Activated CD4-positive, alpha-beta T cell treated with anti-CD3 and anti-CD28 coated beads, Interleukin-2, amount 50 U/mL, for 24 hours (primary cell): ENCODE measurements around the gene SLC38A3.

Experiments
- DNase-seq, 2 donors: peaks; one replicate each; pipeline ENCODE4 v3.0.0-alpha.2; 2020; ENCODE audit warnings: low read depth in 1 of 2, low spot score in 1 of 2

The SLC38A3 gene

DNA sequence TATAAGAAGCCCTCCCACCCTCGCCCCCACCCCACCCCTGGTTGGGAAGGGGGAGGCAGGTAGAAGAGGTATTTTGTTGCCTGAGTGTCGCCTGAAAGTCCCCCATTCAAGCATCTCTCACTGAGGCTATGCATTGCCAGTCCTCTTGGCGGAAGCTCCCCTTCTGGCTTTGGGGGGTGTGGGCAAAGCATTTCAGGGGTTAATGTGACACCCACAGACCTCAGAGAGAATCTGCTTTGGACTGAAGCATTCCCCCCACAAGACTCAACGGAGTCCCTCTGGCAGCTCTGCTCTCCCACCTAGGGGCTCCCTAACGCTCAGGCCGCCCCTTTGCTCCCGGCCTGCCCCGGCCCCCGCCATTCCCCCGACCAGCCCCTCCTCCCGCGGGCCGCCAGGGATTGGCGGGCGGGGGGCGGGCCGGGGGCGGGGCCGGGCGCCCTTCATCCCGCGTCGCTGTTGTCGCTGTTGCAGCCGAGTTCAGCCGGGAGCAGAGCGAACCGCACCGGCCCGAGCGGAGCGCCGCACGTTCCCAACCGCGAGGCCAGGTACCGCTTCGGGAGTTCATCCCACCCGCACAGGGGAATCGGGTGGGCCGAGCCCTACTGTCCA is at the start of gene SLC38A3:
Gene SLC38A3, plus strand, starts transcription at position 468 of the 609 bp plus-strand sequence. CDS start 8,929 bp downstream, outside the sequence.
- DNase-seq: no peak

DNA sequence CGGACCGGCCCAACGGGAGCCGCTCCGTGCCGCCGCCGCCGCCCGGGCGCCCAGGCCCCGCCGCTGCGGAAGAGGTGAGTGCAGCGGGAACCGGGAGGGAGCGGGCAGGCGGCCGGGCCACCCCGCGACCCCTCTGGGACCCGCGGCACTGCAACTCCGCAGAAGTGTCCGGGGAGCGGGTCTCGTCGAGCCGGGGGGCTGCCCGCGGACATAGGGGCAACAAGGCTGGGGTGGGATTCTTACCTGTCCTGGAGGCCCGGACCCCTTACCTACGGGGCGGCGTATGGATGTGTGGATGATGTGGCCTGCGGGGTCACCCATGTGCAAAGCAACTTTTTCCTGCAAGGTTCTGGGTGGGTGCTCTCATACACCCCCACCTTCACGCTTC is 49.6 kb upstream of the SLC38A3 start:
- DNase-seq: no peak

GRCh38 chr3:50155891-50156290 is 49.2 kb upstream of the SLC38A3 start:
- DNase-seq: no peak

- no peak for DNase-seq
Observed at GRCh38 chr3:50156549-50157493, 48.2 kb upstream of the SLC38A3 start.

GRCh38 chr3:50157827-50158529 is 47.1 kb upstream of the SLC38A3 start:
- DNase-seq: no peak

GRCh38 chr3:50158530-50159146 is 46.4 kb upstream of the SLC38A3 start:
- no peak for DNase-seq

DNA sequence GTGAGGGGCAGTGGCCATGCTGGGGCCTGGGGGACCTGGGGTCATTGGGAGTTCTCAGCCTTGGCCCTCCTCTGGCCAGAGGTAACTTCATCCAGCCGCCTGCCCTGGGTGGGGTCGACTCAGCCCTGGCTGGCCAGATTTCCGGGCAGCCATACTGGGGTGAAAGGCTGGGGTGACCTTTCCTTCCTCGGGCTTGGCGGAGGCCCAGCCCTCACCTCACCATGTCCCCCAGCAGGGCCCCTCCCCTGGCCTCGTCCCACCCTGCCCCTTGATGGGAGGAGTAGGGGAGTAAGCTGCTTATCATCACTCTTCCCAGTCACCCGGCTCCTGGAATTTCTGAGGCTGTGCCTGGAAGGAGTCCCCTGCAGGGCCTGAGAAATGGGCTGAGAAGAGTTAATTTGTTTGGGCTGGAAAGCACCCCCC is 44.5 kb upstream of the SLC38A3 start:
- DNase-seq: no peak

DNA sequence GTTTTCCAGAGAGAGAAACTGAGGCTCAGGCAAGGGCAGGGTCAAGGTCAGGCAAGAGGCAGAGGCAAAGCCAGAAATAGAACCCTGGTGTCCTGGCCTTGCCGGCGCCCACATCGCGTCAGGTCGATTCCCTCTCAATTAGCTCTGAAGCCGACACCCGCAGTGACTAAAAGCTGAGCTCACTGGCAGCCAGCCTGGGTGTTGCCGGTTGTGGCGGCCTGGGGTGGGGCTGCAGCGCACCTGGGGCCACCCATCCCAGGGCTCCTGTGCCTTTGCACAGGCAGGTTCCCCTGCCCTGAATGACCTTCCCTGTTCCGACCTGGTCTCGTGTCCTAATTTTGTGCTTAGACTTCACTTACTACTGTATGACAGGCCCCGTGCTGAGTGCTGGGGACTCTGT is 43.8 kb upstream of the SLC38A3 start:
- no peak for DNase-seq

- DNase-seq: no peak
Observed at GRCh38 chr3:50162034-50162883, 42.8 kb upstream of the SLC38A3 start.

GRCh38 chr3:50163572-50164455 is 41.3 kb upstream of the SLC38A3 start:
- DNase-seq: no peak

DNA sequence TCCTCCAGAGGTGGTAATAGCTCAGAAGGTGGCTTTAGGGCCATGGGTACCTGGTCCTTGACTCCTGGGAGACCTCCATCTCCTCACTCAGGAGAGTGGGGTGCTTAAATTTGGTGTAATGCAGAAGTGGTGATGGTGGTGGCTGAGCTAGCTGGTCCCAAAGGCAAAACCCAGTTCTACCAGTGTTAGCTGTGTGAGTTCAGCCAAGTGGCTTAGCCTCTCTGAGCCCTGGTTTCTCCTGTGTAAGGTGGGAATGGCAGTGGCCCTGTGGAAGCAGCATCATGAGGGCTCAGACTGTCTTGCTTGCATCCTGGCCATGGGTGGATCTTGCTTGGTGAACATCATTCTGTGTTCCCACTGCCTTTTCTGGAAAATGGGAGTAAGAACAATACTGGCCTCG is 40.6 kb upstream of the SLC38A3 start:
- no peak for DNase-seq

GRCh38 chr3:50164984-50165909 is 39.8 kb upstream of the SLC38A3 start:
- no peak for DNase-seq

- DNase-seq: no peak
Observed at GRCh38 chr3:50165910-50166538, 39.0 kb upstream of the SLC38A3 start.

GRCh38 chr3:50166620-50167019 is 38.5 kb upstream of the SLC38A3 start:
- no peak for DNase-seq

DNA sequence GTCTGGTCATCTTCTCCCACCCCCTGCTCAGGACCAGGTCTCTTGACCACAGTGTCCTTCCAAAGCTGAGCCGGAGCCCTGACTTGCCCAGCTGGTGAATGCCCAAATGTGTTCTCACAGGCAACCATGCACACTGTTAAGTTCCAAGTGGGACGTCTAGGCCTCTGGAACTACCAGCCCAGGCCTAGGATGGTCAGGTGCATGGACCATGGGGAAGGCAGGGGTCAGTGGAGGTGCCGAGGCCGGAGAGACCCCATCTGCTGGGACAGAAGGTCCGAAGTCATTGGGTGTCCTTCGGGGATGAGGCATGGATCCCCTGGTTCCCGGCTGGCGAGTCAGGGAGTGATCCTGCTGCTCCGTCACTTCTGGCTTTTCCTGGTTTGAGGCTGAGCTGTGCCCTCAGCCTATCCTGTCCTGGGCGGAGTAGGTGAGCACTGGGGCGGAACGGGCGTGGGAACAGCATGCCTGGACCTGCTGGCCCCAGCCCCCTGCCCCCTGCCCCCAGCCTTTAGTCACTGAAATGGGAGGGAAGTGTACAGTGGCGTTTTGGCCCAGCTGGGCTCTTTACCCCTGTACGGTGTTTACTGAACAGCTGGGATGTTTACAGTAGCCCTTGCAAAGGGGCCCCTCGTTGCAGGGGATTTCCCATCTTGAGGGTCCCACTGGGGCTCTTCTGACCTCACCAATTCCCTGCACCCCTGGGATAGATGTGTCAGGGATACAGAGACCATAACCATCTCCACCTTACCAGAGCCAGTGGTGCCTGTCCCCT is 37.8 kb upstream of the SLC38A3 start:
- no peak for DNase-seq

GRCh38 chr3:50167841-50168209 is 37.2 kb upstream of the SLC38A3 start:
- no peak for DNase-seq

- no peak for DNase-seq
Observed at GRCh38 chr3:50168388-50168787, 36.7 kb upstream of the SLC38A3 start.
